HepG2 (cell line): ENCODE results near the gene NSD2. TPM values are rescaled to one million over a fixed set of nuclear protein-coding genes. Genes with fewer than 3 reads are reported as not detected.

Experiments used
- ATAC-seq: fragments of 200-7000 bp; cut with Tn5 transposase; 3 replicates; pipeline ENCODE4 v1.9.1; 2020; ENCODE audit warnings: mild to moderate bottlenecking, moderate library complexity
- BruUV-seq: library from RNA; stranded (reverse); fragments of 400-500 nt; replicated peaks from 2 replicates; lab custom pipeline; 2021; lab: Mats Ljungman, UMichigan
- CTCF ChIA-PET: fragments of 300-600 bp; formaldehyde crosslinking; extraction: SDS; loops from one replicate; lab custom pipeline; 2021; ENCODE audit warnings: low total read pairs, inconsistent platforms, low intra/inter-chr PET ratio; lab: Yijun Ruan, JAX
- POLR2A ChIA-PET: fragments of 350-600 bp; sonication (Branson Sonifier 250); formaldehyde crosslinking; loops from one replicate; lab custom pipeline; 2020; ENCODE audit warnings: antibody characterized with exemption, inconsistent platforms; lab: Yijun Ruan, JAX
- DNase-seq: peaks from one replicate; pipeline ENCODE4 v3.0.0-alpha.2; 2015; ENCODE audit warnings: low spot score
- FAIRE-seq: peaks from 3 replicates; lab custom pipeline; 2011; peaks lifted over from hg19 to GRCh38; lab: Jason Lieb, UNC
- H2AFZ ChIP-seq: one replicate; pipeline ENCODE4 v1.6.1; 2011; ENCODE audit warnings: low read length, inconsistent platforms
- H3K27ac ChIP-seq: fragments of 300-600 bp; 3 replicates; pipeline ENCODE4 v1.8.0; 2011; ENCODE audit warnings: mixed run types, mild to moderate bottlenecking, mixed read lengths, low read length, inconsistent platforms; ENCODE audit not compliant: insufficient read depth; ENCODE audit errors: extremely low read length
- H3K27me3 ChIP-seq, 2 experiments: fragments of 200-600 bp in 1 of 2; 2 replicates in 1 of 2; 3 replicates in 1 of 2; pipeline versions ENCODE4 v1.6.0 to v1.8.0; 2011; ENCODE audit warnings: low read length in 2 of 2, mild to moderate bottlenecking in 2 of 2, moderate library complexity in 2 of 2, inconsistent platforms in 1 of 2; ENCODE audit not compliant: insufficient read depth in 2 of 2, control insufficient read depth in 1 of 2
- H3K36me3 ChIP-seq, 2 experiments: fragments of 200-600 bp in 1 of 2; replicated peaks in 1 of 2; 2 replicates in 1 of 2; 3 replicates in 1 of 2; pipeline versions ENCODE4 v1.5.1 to v1.8.0; 2011; ENCODE audit warnings: low read length in 2 of 2, inconsistent platforms in 1 of 2; ENCODE audit not compliant: insufficient read depth in 2 of 2, control insufficient read depth in 1 of 2
- H3K4me1 ChIP-seq: 2 replicates; pipeline ENCODE4 v1.5.1; 2012; ENCODE audit warnings: low read length, inconsistent platforms; ENCODE audit not compliant: insufficient read depth
- H3K4me2 ChIP-seq: 2 replicates; pipeline ENCODE4 v1.6.0; 2011; ENCODE audit warnings: low read depth, low read length, inconsistent platforms
- H3K4me3 ChIP-seq, 3 experiments: fragments of 200-600 bp in 1 of 3; sonication (generic), shearing (Covaris generic) in 1 of 3; replicated peaks in 1 of 3; 2 replicates each; pipeline ENCODE4 v1.5.1; 2011 to 2016; ENCODE audit warnings: low read length in 3 of 3, inconsistent platforms in 2 of 3, low read depth in 2 of 3, mild to moderate bottlenecking in 2 of 3, control low read depth in 1 of 3, mixed read lengths in 1 of 3; ENCODE audit not compliant: insufficient read depth in 1 of 3
- H3K79me2 ChIP-seq: one replicate; pipeline ENCODE4 v1.6.1; 2011; ENCODE audit warnings: low read length, inconsistent platforms; ENCODE audit not compliant: insufficient read depth
- H3K9ac ChIP-seq: 2 replicates; pipeline ENCODE4 v1.6.0; 2011; ENCODE audit warnings: mild to moderate bottlenecking, low read depth, low read length, inconsistent platforms; ENCODE audit not compliant: insufficient read depth
- H3K9me3 ChIP-seq: 2 replicates; pipeline ENCODE4 v1.5.1; 2012; ENCODE audit warnings: mild to moderate bottlenecking, low read length
- H4K20me1 ChIP-seq: 2 replicates; pipeline ENCODE4 v1.6.0; 2011; ENCODE audit warnings: inconsistent platforms, mild to moderate bottlenecking, low read length, moderate library complexity; ENCODE audit not compliant: insufficient read depth
- AGO1 ChIP-seq: fragments of 200-400 bp; formaldehyde crosslinking; IDR thresholded peaks from 2 replicates; pipeline ENCODE4 v1.6.1; 2017; ENCODE audit warnings: mild to moderate bottlenecking, low read depth, low read length, moderate library complexity; ENCODE audit not compliant: poor library complexity, severe bottlenecking
- ISL2 ChIP-seq: sonication (generic); formaldehyde crosslinking; IDR thresholded peaks from 2 replicates; pipeline ENCODE4 v1.5.0; 2020; ENCODE audit warnings: missing genetic modification reagents
- KDM5B ChIP-seq: sonication (generic); formaldehyde crosslinking; IDR thresholded peaks from 2 replicates; pipeline ENCODE4 v1.4.0; 2020; ENCODE audit warnings: missing genetic modification reagents, mild to moderate bottlenecking, borderline replicate concordance
- MLLT10 ChIP-seq: sonication (generic); formaldehyde crosslinking; IDR thresholded peaks from 2 replicates; pipeline ENCODE4 v1.4.0; 2020; ENCODE audit warnings: missing genetic modification reagents
- NCOR1 ChIP-seq: fragments of 200-600 bp; sonication (generic); IDR thresholded peaks from 2 replicates; pipeline ENCODE4 v1.7.0; 2017; ENCODE audit warnings: antibody characterized with exemption, low read length, borderline replicate concordance
- NFKBIZ ChIP-seq: IDR thresholded peaks from 2 replicates; pipeline ENCODE4 v1.6.1; 2018; ENCODE audit warnings: missing genetic modification reagents, missing compliant biosample characterization
- SOX13 ChIP-seq, 3 experiments: fragments of 450-650 bp in 1 of 3; sonication (generic) in 1 of 3; formaldehyde crosslinking in 1 of 3; IDR thresholded peaks in 2 of 3; conservative IDR thresholded peaks in 1 of 3; 2 replicates each; pipeline versions ENCODE4 v1.5.0 to v1.6.1; 2016 to 2020; ENCODE audit warnings: antibody characterized with exemption in 1 of 3, mild to moderate bottlenecking in 1 of 3, missing compliant biosample characterization in 1 of 3, missing genetic modification reagents in 1 of 3, moderate library complexity in 1 of 3
- ZSCAN20 ChIP-seq: sonication (generic); formaldehyde crosslinking; IDR thresholded peaks from 2 replicates; pipeline ENCODE4 v1.4.0; 2020; ENCODE audit warnings: missing genetic modification reagents, mild to moderate bottlenecking, borderline replicate concordance
- WGBS: methylation state at CpG from one replicate; pipeline ENCODE4 v1.1.6; 2017; ENCODE audit warnings: low lambda C conversion rate; 5-methylcytosine and 5-hydroxymethylcytosine counted together
- in situ Hi-C: cut with HindIII; loops from 2 replicates; pipeline ENCODE4 v1.10.0; 2017; ENCODE audit warnings: low pct_unique_long_range_greater_than_20kb; ENCODE audit not compliant: extremely low pct_ligation_motif_present
- intact Hi-C: fragments of 100-400 bp; cut with micrococcal nuclease; formaldehyde crosslinking; loops from one replicate; pipeline ENCODE4 v1.10.0; 2022; ENCODE audit not compliant: unreplicated experiment
- polyA plus RNA-seq, 8 experiments: library from polyadenylated mRNA; depleted of rRNA in 3 of 8; stranded (reverse) in 7 of 8; unstranded in 1 of 8; fragments of >200 nt; fragmentation: Illumina TruSeq in 4 of 8; extraction: Trizol in 4 of 8; gene quantifications; 2 replicates each; pipeline versions ENCODE4 v1.2.1 to v1.2.3, GENCODE V29; 2011 to 2016; ENCODE audit warnings: low read depth in 4 of 8, missing spikeins in 1 of 8, mixed read lengths in 1 of 8; ENCODE audit not compliant: insufficient read depth in 1 of 8
- total RNA-seq, 5 experiments: library from RNA; depleted of rRNA; stranded (reverse); fragments of >200 nt; fragmentation: Illumina TruSeq; extraction: Trizol; gene quantifications; 2 replicates each; pipeline ENCODE4 v1.2.3, GENCODE V29; 2016; ENCODE audit warnings: low read depth in 1 of 5
- TF ChIP-seq, protein P1 (sequence below): sonication (generic); formaldehyde crosslinking; IDR thresholded peaks from 2 replicates; pipeline ENCODE4 v1.9.0; 2022; ENCODE audit warnings: low read depth, missing genetic modification reagents
- TF ChIP-seq, protein P2 (sequence below): sonication (generic); formaldehyde crosslinking; IDR thresholded peaks from 2 replicates; pipeline ENCODE4 v1.4.0; 2020; ENCODE audit warnings: missing genetic modification reagents
- TF ChIP-seq, protein P3 (sequence below): sonication (generic); formaldehyde crosslinking; IDR thresholded peaks from 2 replicates; pipeline ENCODE4 v1.4.0; 2020; ENCODE audit warnings: missing genetic modification reagents, borderline replicate concordance

Gene NSD2
- total and polyA plus RNA-seq, 2 of the 13 experiments (the other 11 are each of a cell fraction or from before 2014, with no cell fraction given): 22.0 to 65.9 TPM

DNA sequence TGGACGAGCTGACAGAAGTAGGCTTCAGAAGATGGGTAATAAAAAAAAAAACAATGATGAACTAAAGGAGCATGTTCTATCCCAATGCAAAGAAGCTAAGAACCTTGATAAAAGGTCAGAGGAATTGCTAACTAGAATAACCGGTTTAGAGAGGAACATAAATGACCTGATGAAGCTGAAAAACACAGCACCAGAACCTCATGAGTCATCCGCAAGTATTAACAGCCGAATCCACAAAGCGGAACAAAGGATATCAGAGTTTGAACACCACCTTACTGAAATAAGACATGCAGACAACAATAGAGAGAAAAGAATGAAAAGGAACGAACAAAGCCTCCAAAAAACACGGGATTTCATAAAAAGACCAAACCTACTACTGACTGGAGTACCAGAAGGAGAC lies 127.1 kb downstream of the NSD2 start:
- TF ChIP-seq SOX13 (IDR thresholded peaks at IDR 0.05) (no peak), SOX13 (CRISPR knock-in tag; conservative IDR thresholded peaks at IDR 0.05 in 1 of 2, IDR thresholded peaks at IDR 0.05 in 1 of 2) (no peak), KDM5B (CRISPR knock-in tag) (no peak), MLLT10 (CRISPR knock-in tag) (no peak), ZSCAN20 (CRISPR knock-in tag) (no peak), ISL2 (no peak), NCOR1 (no peak), AGO1 (no peak), NFKBIZ (CRISPR knock-in tag) (no peak)
- TF ChIP-seq, protein P1, sequence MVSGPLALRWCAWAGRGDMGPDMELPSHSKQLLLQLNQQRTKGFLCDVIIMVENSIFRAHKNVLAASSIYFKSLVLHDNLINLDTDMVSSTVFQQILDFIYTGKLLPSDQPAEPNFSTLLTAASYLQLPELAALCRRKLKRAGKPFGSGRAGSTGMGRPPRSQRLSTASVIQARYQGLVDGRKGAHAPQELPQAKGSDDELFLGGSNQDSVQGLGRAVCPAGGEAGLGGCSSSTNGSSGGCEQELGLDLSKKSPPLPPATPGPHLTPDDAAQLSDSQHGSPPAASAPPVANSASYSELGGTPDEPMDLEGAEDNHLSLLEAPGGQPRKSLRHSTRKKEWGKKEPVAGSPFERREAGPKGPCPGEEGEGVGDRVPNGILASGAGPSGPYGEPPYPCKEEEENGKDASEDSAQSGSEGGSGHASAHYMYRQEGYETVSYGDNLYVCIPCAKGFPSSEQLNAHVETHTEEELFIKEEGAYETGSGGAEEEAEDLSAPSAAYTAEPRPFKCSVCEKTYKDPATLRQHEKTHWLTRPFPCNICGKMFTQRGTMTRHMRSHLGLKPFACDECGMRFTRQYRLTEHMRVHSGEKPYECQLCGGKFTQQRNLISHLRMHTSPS (CRISPR knock-in tag): no peak
- TF ChIP-seq, protein P2, sequence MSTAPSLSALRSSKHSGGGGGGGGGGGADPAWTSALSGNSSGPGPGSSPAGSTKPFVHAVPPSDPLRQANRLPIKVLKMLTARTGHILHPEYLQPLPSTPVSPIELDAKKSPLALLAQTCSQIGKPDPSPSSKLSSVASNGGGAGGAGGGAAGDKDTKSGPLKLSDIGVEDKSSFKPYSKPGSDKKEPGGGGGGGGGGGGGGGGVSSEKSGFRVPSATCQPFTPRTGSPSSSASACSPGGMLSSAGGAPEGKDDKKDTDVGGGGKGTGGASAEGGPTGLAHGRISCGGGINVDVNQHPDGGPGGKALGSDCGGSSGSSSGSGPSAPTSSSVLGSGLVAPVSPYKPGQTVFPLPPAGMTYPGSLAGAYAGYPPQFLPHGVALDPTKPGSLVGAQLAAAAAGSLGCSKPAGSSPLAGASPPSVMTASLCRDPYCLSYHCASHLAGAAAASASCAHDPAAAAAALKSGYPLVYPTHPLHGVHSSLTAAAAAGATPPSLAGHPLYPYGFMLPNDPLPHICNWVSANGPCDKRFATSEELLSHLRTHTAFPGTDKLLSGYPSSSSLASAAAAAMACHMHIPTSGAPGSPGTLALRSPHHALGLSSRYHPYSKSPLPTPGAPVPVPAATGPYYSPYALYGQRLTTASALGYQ (CRISPR knock-in tag): no peak
- TF ChIP-seq, protein P3, sequence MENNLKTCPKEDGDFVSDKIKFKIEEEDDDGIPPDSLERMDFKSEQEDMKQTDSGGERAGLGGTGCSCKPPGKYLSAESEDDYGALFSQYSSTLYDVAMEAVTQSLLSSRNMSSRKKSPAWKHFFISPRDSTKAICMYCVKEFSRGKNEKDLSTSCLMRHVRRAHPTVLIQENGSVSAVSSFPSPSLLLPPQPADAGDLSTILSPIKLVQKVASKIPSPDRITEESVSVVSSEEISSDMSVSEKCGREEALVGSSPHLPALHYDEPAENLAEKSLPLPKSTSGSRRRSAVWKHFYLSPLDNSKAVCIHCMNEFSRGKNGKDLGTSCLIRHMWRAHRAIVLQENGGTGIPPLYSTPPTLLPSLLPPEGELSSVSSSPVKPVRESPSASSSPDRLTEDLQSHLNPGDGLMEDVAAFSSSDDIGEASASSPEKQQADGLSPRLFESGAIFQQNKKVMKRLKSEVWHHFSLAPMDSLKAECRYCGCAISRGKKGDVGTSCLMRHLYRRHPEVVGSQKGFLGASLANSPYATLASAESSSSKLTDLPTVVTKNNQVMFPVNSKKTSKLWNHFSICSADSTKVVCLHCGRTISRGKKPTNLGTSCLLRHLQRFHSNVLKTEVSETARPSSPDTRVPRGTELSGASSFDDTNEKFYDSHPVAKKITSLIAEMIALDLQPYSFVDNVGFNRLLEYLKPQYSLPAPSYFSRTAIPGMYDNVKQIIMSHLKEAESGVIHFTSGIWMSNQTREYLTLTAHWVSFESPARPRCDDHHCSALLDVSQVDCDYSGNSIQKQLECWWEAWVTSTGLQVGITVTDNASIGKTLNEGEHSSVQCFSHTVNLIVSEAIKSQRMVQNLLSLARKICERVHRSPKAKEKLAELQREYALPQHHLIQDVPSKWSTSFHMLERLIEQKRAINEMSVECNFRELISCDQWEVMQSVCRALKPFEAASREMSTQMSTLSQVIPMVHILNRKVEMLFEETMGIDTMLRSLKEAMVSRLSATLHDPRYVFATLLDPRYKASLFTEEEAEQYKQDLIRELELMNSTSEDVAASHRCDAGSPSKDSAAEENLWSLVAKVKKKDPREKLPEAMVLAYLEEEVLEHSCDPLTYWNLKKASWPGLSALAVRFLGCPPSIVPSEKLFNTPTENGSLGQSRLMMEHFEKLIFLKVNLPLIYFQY (CRISPR knock-in tag): no peak
- ChIA-PET POLR2A (no interaction called here), CTCF (no interaction called here)
- Histone ChIP-seq H3K79me2 (peaks cover 85% of the 10 kb centered on the region), H4K20me1 (peaks cover 22% of the 10 kb centered on the region), H3K4me1 (peaks cover 12% of the 10 kb centered on the region), H3K27me3 (no peaks in the 10 kb centered on the region), H3K36me3 (peaks cover 0 to 9% of the 10 kb centered on the region in 2 experiments; a peak in 2 of 5 replicates), H3K4me2 (no peak overlapping the region), H3K4me3 (no peak overlapping the region), H3K9ac (no peak overlapping the region), H2AFZ (no peak overlapping the region), H3K9me3 (no peaks in the 10 kb centered on the region; the same call in 1 of the 2 replicates), H3K27ac (no peak overlapping the region)
- ATAC-seq (no peak), DNase-seq (no peak), FAIRE-seq (no peak)
- no TSS peak for BruUV-seq
- in situ Hi-C loops (no loop called here), intact Hi-C loops (no loop called here)
- 96% methylated on average over 7 of the region's 7 CpGs for WGBS
